Peyer's patch (tissue), 4 donors: ENCODE measurements around the gene DUOX1. TPM values are rescaled to one million over a fixed set of nuclear protein-coding genes. Genes with fewer than 3 reads are reported as not detected.
A peak's percentile ranks its signal among the peaks of the same experiment; 100 is the strongest.

Experiments
- DNase-seq, 3 donors: peaks; one replicate each; pipeline ENCODE4 v3.0.0-alpha.2; 2017 to 2019
- H3K27ac ChIP-seq, 4 donors: fragments of 200-600 bp; sonication (generic); one replicate each; pipeline ENCODE4 v1.5.1; 2016 to 2019
- H3K27me3 ChIP-seq, 2 donors: fragments of 200-600 bp; sonication (generic); one replicate each; pipeline ENCODE4 v1.5.1; 2019
- H3K36me3 ChIP-seq, 3 donors: fragments of 200-600 bp; sonication (generic); one replicate each; pipeline ENCODE4 v1.5.1; 2016 to 2019
- H3K4me1 ChIP-seq, 4 donors: fragments of 200-600 bp; sonication (generic); one replicate each; pipeline ENCODE4 v1.5.1; 2016 to 2019
- H3K4me3 ChIP-seq, 4 donors: fragments of 200-600 bp; sonication (generic); 1 replicate in 3 of 4; 2 replicates in 1 of 4; pipeline ENCODE4 v1.5.1; 2016 to 2019; ENCODE audit warnings: mild to moderate bottlenecking in 1 of 4
- H3K9me3 ChIP-seq, 4 donors: fragments of 200-600 bp; sonication (generic); one replicate each; pipeline ENCODE4 v1.5.1; 2016 to 2019; ENCODE audit warnings: mild to moderate bottlenecking in 1 of 4
- CTCF ChIP-seq, 6 experiments: fragments of 450-650 bp in 4 of 6; fragments of 200-600 bp in 2 of 6; sonication (generic) in 1 of 6; IDR thresholded peaks; one replicate each; pipeline ENCODE4 v1.5.1; 2017 to 2019; ENCODE audit warnings: antibody characterized with exemption in 6 of 6, mild to moderate bottlenecking in 3 of 6, moderate library complexity in 1 of 6
- POLR2A ChIP-seq, 2 donors: fragments of 450-650 bp; IDR thresholded peaks; one replicate each; pipeline ENCODE4 v1.5.1; 2017; ENCODE audit warnings: antibody characterized with exemption in 2 of 2, mild to moderate bottlenecking in 2 of 2, moderate library complexity in 2 of 2
- total RNA-seq, 4 donors: library from RNA; depleted of rRNA; stranded (reverse); fragments of >200 nt; gene quantifications; one replicate each; pipeline ENCODE4 v1.1.0, GENCODE V29; 2016

DUOX1 gene
- total RNA-seq, 4 donors from 2014 or later, result 0.35 to 0.54 TPM; not detected in 2

- Histone ChIP-seq H3K27ac (no peak overlapping the region), H3K9me3 (no peaks in the 10 kb centered on the region), H3K4me3 (peak overlapping the region in 1 of 4 donors; percentile 36), H3K27me3 (peaks cover 0 to 22% of the 10 kb centered on the region in 2 donors), H3K36me3 (no peaks in the 10 kb centered on the region), H3K4me1 (peaks cover 0 to 21% (median 7%) of the 10 kb centered on the region in 4 donors)
- peak in 1 of 3 donors; percentile 7 for DNase-seq
- TF ChIP-seq POLR2A (IDR thresholded peaks at IDR 0.05) (no peak), CTCF (IDR thresholded peaks at IDR 0.05) (no peak)
These were observed 652 bp downstream of the DUOX1 start for GRCh38 chr15:45130291-45131000.

GRCh38 chr15:45131510-45131909, 1.7 kb downstream of the DUOX1 start:
- Histone ChIP-seq H3K4me1 (peaks cover 0 to 21% (median 7%) of the 10 kb centered on the region in 4 donors), H3K27me3 (peaks cover 0 to 22% of the 10 kb centered on the region in 2 donors), H3K9me3 (no peaks in the 10 kb centered on the region), H3K27ac (no peak overlapping the region), H3K36me3 (no peaks in the 10 kb centered on the region), H3K4me3 (no peak overlapping the region)
- DNase-seq, result no peak
- TF ChIP-seq POLR2A (IDR thresholded peaks at IDR 0.05) (no peak), CTCF (IDR thresholded peaks at IDR 0.05) (no peak)

GRCh38 chr15:45132844-45133560, 3.2 kb downstream of the DUOX1 start:
- TF ChIP-seq POLR2A (IDR thresholded peaks at IDR 0.05), result no peak
- TF ChIP-seq CTCF (IDR thresholded peaks at IDR 0.05), result no peak
- H3K27ac ChIP-seq, result no peak overlapping the region
- H3K9me3 ChIP-seq, result no peaks in the 10 kb centered on the region
- H3K27me3 ChIP-seq, result peaks cover 0 to 22% of the 10 kb centered on the region in 2 donors
- no peak for DNase-seq
- no peaks in the 10 kb centered on the region for H3K36me3 ChIP-seq
- H3K4me3 ChIP-seq, result no peak overlapping the region
- H3K4me1 ChIP-seq, result peaks cover 0 to 21% (median 7%) of the 10 kb centered on the region in 4 donors

- no peak for TF ChIP-seq CTCF (IDR thresholded peaks at IDR 0.05)
- H3K36me3 ChIP-seq, result no peaks in the 10 kb centered on the region
- peaks cover 0 to 21% (median 7%) of the 10 kb centered on the region in 4 donors for H3K4me1 ChIP-seq
- H3K4me3 ChIP-seq, result no peak overlapping the region
- peaks cover 0 to 19% of the 10 kb centered on the region in 2 donors for H3K27me3 ChIP-seq
- no peaks in the 10 kb centered on the region for H3K9me3 ChIP-seq
- H3K27ac ChIP-seq, result no peak overlapping the region
- DNase-seq, result no peak
These were observed 3.7 kb downstream of the DUOX1 start for GRCh38 chr15:45133561-45133920.

GRCh38 chr15:45134046-45134445, 4.3 kb downstream of the DUOX1 start:
- no peak overlapping the region for H3K27ac ChIP-seq
- H3K36me3 ChIP-seq, result no peaks in the 10 kb centered on the region
- H3K9me3 ChIP-seq, result no peaks in the 10 kb centered on the region
- no peak for DNase-seq
- TF ChIP-seq POLR2A (IDR thresholded peaks at IDR 0.05) (no peak), CTCF (IDR thresholded peaks at IDR 0.05) (no peak)
- H3K27me3 ChIP-seq, result peaks cover 0 to 17% of the 10 kb centered on the region in 2 donors
- peaks cover 0 to 18% (median 7%) of the 10 kb centered on the region in 4 donors for H3K4me1 ChIP-seq
- H3K4me3 ChIP-seq, result no peak overlapping the region
